ENCODE measurements around the gene RAB30.

Gene RAB30

GRCh38 chr11:82995235-82995634, 76.5 kb downstream of the RAB30 start:
- Histone ChIP-seq H2AFZ (ENCODE audit: low read length) (no peak overlapping the region), H3K4me3 (ENCODE audit: low read length) (peak overlapping the region; percentile 52), H3K9ac (ENCODE audit: low read length) (peak overlapping the region; percentile 84), H3K27ac (ENCODE audit: low read length) (peak overlapping the region; percentile 97), H4K20me1 (ENCODE audit: insufficient read depth, low read length) (no peaks in the 10 kb centered on the region), H3K4me2 (ENCODE audit: low read depth, low read length) (peak overlapping the region; percentile 68), H3F3A (ENCODE audit: insufficient read depth, low read length) (peaks cover 49% of the 10 kb centered on the region), H3K9me2 (replicated peaks; ENCODE audit: insufficient read depth, low read length) (no peaks in the 10 kb centered on the region), H3K4me1 (ENCODE audit: low read length) (peaks cover 67% of the 10 kb centered on the region), H3K27me3 (replicated peaks; ENCODE audit: insufficient read depth, low read length) (no peaks in the 10 kb centered on the region), H3K9me3 (replicated peaks; ENCODE audit: insufficient read depth, low read length) (no peaks in the 10 kb centered on the region), H3K36me3 (replicated peaks; ENCODE audit: insufficient read depth, low read length) (peaks cover 2% of the 10 kb centered on the region), H3K79me2 (ENCODE audit: low read length) (peaks cover 87% of the 10 kb centered on the region)
- no peak for DNase-seq
- TF ChIP-seq EZH2phosphoT487 (IDR thresholded peaks at IDR 0.05; ENCODE audit: low read length): no peak
- TF ChIP-seq EZH2 (optimal IDR thresholded peaks at IDR 0.05; ENCODE audit: low read depth, low read length): no peak
- no peak for TF ChIP-seq CTCF (IDR thresholded peaks at IDR 0.05; ENCODE audit: low read length)

- H3K4me2 ChIP-seq (ENCODE audit: low read depth, low read length): peak overlapping the region; percentile 68
- H3K9ac ChIP-seq (ENCODE audit: low read length): peak overlapping the region; percentile 84
- peaks cover 87% of the 10 kb centered on the region for H3K79me2 ChIP-seq (ENCODE audit: low read length)
- peak overlapping the region; percentile 97 for H3K27ac ChIP-seq (ENCODE audit: low read length)
- TF ChIP-seq EZH2phosphoT487 (IDR thresholded peaks at IDR 0.05; ENCODE audit: low read length): no peak
- TF ChIP-seq CTCF (IDR thresholded peaks at IDR 0.05; ENCODE audit: low read length): no peak
- TF ChIP-seq EZH2 (optimal IDR thresholded peaks at IDR 0.05; ENCODE audit: low read depth, low read length): no peak
- DNase-seq: no peak
- no peak overlapping the region for H2AFZ ChIP-seq (ENCODE audit: low read length)
- H3F3A ChIP-seq (ENCODE audit: insufficient read depth, low read length): peaks cover 49% of the 10 kb centered on the region
- no peaks in the 10 kb centered on the region for H3K27me3 ChIP-seq (replicated peaks; ENCODE audit: insufficient read depth, low read length)
- H3K9me2 ChIP-seq (replicated peaks; ENCODE audit: insufficient read depth, low read length): no peaks in the 10 kb centered on the region
- H3K36me3 ChIP-seq (replicated peaks; ENCODE audit: insufficient read depth, low read length): peaks cover 2% of the 10 kb centered on the region
- no peaks in the 10 kb centered on the region for H4K20me1 ChIP-seq (ENCODE audit: insufficient read depth, low read length)
- peaks cover 62% of the 10 kb centered on the region for H3K4me1 ChIP-seq (ENCODE audit: low read length)
- no peaks in the 10 kb centered on the region for H3K9me3 ChIP-seq (replicated peaks; ENCODE audit: insufficient read depth, low read length)
- peak overlapping the region; percentile 52 for H3K4me3 ChIP-seq (ENCODE audit: low read length)
Measured at GRCh38 chr11:82994604-82995230, 77.0 kb downstream of the RAB30 start.

- H3K9ac ChIP-seq (ENCODE audit: low read length): no peak overlapping the region
- H3K79me2 ChIP-seq (ENCODE audit: low read length): peaks cover 87% of the 10 kb centered on the region
- no peak overlapping the region for H2AFZ ChIP-seq (ENCODE audit: low read length)
- H3K27me3 ChIP-seq (replicated peaks; ENCODE audit: insufficient read depth, low read length): no peaks in the 10 kb centered on the region
- H3K4me3 ChIP-seq (ENCODE audit: low read length): no peak overlapping the region
- H3F3A ChIP-seq (ENCODE audit: insufficient read depth, low read length): peaks cover 34% of the 10 kb centered on the region
- no peaks in the 10 kb centered on the region for H4K20me1 ChIP-seq (ENCODE audit: insufficient read depth, low read length)
- H3K4me1 ChIP-seq (ENCODE audit: low read length): peaks cover 39% of the 10 kb centered on the region
- no peaks in the 10 kb centered on the region for H3K9me3 ChIP-seq (replicated peaks; ENCODE audit: insufficient read depth, low read length)
- no peak overlapping the region for H3K27ac ChIP-seq (ENCODE audit: low read length)
- no peak for DNase-seq
- no peaks in the 10 kb centered on the region for H3K9me2 ChIP-seq (replicated peaks; ENCODE audit: insufficient read depth, low read length)
- no peak for TF ChIP-seq CTCF (IDR thresholded peaks at IDR 0.05; ENCODE audit: low read length)
- TF ChIP-seq EZH2phosphoT487 (IDR thresholded peaks at IDR 0.05; ENCODE audit: low read length): no peak
- TF ChIP-seq EZH2 (optimal IDR thresholded peaks at IDR 0.05; ENCODE audit: low read depth, low read length): no peak
- H3K4me2 ChIP-seq (ENCODE audit: low read depth, low read length): no peak overlapping the region
- H3K36me3 ChIP-seq (replicated peaks; ENCODE audit: insufficient read depth, low read length): peaks cover 6% of the 10 kb centered on the region
Measured at GRCh38 chr11:82992223-82992622, 79.5 kb downstream of the RAB30 start.

Measured in MM.1S (cell line).